HG03432 (cell line): ENCODE results near the gene BCL10.

Experiments used
- ATAC-seq: cut with Tn5 transposase; IDR thresholded peaks from one replicate; pipeline ENCODE4 v1.9.1; 2021; ENCODE audit warnings: mild to moderate bottlenecking, moderate library complexity; ENCODE audit not compliant: unreplicated experiment

Gene BCL10

DNA sequence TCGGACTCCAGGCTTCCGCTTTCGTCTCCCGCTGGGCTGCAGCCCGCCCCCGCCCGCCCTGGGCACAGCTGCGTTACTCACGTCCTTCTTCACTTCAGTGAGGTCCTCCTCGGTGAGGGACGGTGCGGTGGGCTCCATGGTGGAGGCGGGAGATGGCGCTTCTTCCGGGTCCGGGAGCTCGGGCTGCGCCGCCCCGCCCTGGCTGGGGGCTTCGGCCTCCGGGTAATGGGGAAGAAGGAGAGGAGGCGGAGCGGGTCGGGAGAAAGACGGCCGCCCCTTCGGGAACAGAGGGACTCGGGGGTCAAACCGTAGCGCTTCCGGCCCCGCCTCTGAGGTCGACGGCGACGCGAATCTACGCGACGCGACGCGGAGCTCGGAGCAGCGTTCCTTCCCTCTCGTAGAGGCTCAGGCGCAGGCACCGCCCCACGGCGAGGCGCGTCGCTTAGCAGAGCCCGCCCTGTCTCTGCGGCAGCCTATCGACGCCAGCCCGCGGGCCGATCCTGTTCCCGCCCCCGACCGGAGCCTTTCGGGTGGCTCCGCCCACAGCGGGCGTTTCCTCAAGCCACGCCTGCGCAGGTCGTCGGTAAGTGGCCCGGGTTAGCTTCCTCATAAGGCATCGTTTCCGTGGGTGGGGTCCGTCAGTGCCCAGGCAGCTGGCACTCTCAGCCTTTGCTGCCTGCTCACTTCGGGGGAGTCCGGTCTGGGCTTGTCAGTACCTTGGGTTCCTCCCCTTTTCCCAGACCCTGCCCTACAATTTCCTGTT, at the start of gene BCL10:
Gene BCL10 (minus strand): TSS at position 418 of the 763 bp plus-strand sequence. CDS start 280 bp downstream, at position 138.
- peak; percentile 97 for ATAC-seq

DNA sequence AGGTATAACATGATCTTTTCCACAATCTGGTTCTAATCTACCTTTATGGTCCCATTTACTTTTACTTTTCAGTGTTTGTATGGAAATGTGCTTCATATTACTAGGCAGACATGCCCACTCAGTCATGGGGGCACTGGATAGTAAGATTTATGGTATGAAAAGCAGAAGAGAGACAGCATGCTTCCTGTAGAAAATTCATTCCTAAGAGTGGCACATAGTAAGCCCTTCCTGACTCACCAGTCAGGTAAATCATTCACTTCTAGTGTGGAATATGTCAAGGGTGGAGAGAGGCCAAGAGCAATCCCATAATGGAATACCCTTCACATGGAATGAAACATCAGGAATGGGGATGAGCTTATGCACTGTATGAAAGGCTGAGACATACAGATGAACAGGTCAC, 49.5 kb upstream of the BCL10 start:
- no peak for ATAC-seq

DNA sequence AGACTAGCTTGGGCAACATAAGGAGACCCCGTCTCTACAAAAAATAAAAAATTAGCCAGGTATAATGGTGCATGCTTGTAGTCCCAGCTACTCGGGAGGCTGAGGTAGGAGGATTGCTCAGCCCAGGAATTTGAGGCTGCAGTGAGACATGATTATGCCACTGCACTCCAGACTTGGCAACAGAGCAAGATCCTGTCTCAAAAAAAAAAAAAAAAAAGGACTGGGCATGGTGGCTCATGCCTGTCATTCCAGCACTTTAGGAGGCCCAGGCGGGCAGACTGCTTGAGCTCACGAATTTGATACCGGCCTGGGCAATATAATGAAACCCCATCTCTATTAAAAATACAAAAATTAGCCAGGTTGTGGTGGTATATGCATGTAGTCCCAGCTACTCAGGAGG, 47.3 kb upstream of the BCL10 start:
- ATAC-seq = no peak

DNA sequence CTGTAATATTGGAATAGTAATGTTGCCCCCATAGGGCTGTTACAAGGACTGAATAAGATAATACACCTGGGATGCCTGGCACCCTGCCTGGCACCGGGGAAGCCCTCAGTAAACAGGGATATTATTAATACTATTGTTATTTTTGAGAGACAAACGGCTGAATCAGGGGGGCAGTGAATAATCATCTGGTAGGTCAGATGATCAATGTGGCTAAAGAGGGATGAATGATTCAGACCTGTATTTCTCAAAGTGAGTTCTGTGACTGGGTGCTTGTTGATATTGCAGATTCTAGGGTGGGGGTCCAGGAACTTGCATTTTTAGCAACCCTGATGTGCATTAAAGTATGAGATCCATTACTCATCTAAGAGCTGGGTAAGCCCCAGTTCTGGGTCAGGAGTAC, 46.2 kb upstream of the BCL10 start:
- no peak for ATAC-seq

DNA sequence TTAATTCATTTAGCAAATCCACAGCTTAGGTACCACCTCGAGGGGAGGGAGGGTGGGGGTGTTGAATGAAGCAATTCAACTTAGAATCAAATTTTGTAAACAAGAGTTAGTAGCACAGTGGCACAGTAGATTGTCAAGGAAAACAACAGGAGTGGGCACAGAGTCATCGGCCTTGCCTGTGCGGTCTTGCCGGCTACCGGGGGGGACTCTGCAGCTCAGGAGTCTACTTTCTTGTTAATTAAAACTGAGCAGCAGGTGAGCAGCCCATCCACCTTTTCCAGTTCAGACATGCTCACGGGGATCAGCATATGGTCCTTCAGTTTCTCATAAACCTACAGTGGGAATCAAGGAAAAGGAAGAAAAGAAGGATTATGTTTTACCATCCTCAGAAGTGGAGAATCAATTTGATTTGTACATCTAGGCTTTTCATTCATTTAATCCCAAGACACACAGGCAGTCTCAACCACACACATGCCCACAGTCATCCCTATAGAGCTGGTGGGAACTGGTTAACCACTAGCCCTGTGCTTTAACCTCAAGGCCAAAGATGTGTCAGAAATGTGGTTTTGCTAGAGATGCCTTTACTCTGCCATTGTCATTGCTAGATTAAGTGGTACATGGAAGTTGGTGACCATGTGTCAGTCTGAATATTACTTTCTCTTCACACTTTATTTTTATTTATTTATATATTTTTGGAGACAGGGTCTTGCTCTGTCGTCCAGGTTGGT, 45.0 kb upstream of the BCL10 start:
- ATAC-seq = peak; percentile 84

DNA sequence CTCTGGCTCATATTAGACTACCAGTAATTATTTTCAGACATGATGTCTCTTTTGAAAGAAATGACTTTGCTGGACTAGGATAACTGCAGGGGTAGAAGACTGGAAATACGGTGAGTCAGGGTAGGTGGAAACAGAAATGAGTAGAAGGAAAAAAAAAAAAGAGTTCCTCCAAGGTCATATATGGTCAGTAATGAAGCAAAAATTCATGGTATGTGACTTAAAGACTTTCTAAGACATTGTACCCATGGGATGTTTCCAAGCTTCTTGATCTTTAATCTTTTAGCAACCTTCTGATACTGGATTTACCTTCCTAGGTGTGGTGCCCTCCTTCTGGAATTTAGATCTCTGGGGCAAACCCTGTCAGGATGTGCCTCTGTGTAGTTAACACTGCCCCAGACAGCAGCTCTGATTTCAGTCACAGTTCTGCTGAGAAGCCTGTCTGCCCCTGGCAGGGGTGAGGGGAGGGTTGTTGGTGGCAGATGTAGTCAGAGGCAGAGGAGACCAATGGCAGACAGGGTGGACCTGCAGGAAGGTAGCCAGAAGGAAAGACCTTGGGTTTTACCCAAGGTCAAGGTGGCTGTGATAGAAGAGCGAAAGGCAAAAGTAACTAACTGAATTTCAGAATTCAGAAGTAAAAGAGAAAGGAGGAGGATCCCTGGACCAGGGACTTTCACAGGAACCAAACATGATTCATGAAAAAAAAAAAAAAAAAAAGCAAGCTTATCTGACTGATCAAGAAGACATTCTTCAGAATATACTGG, 44.1 kb upstream of the BCL10 start:
- no peak for ATAC-seq

DNA sequence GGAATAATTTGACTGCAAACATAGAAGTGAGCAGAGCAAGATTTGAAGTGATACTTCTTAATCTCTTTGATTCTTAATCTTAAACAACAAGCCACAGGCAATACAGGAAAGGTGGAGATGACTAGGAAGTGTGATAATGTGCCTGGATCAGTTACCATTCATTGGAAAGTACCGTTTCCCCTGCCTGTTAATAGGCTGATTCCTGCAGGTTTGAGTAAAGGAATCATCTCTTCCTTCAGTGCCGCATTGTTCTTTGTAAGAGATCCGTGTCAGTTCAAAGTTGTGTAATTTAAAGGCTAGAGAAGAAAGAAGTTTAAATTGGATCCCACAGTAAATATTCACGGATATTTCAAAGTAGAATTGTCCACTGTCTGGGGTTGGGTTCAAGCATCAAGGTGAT, 43.5 kb upstream of the BCL10 start:
- ATAC-seq = no peak

DNA sequence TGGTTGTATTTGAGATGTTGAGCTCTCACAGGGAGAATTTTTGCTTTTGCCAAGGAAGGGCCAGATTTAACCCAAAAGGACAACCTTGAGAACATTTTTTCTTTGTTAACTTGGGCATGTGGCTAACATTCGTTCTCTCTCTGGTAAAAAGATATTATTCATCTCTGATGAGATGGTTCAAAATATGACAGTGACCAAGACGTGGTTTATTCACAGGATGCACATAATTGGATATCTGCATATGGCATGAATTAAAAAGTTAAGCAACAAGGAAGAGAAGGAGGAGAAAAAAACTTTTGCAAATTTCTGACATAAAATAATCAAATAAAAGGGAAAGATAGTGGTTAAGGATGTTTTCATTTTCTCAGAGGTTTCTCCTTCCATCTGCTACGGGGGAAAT, 43.1 kb upstream of the BCL10 start:
- ATAC-seq = no peak

DNA sequence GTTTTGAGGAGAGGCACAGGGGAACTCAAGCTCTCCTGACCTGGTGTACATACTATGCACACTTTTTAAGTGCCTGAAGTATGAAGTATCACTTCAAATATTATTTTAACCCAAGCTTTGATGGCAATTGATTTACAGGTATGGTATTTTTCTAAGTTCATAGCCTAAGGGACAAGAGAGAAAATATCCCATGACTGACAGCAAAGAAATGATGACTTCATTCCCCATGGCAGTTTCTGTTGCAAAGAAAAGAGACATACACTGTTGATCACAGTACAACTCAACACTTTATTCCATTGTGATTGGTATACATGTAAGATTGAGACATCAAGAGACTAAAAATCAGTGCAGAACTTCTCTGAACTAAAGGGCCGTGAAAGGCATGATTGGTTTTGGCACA, 41.8 kb upstream of the BCL10 start:
- ATAC-seq = no peak

DNA sequence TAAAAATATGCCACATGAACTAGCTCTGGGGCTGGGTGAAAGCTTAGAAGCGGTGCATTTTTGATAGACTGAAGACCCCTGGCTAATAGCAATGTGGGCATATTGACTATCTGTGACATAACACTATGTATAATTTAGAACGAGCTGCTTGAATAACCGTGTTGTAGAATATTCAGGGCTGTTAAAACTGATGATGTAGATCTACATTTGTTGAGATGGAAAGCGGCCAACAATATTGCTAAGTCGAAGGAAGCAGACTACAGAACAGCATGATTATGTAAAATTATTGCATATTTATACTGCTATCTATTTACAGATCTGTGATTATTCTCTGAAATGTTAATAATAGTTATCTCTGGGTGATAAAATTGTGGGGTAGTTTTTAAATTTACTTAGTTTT, 41.1 kb upstream of the BCL10 start:
- no peak for ATAC-seq

DNA sequence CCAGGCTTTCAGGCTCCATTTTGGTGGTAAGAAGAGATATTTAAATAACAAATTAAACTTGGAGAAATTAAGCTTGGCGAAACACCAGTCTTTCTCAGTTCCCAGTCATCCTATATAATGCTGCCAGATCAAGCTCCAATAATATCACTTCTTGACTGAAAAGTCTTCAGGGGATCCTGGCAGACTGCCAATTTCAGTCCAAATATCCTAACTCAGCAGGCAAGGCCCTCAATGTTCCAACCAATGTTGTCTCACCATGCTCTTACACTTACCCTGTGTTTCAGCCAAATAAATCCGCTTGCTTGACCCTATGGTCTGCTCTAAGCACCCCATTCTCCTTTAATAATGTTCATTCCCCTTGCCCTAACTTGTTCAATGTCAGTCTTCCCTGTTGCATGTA, 39.9 kb upstream of the BCL10 start:
- ATAC-seq = no peak

DNA sequence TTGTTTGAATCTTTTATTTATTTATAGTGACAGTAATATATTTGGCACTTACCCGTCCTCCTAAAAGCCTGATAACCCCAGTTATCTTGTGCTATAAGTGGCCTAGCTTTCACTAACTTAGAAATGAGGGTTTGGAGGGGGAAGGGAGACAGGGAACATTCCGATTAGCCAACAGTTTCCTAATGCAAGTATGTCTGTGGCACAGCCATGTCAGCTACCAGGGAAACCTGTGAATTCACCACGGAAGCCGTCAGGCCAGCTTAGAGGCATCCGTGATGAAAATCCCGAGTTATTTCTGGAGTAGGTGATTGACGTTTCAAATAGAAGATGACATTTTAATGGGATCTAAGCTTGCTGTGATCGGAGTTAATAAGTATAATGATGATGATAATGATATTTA, 39.4 kb upstream of the BCL10 start:
- ATAC-seq = no peak

DNA sequence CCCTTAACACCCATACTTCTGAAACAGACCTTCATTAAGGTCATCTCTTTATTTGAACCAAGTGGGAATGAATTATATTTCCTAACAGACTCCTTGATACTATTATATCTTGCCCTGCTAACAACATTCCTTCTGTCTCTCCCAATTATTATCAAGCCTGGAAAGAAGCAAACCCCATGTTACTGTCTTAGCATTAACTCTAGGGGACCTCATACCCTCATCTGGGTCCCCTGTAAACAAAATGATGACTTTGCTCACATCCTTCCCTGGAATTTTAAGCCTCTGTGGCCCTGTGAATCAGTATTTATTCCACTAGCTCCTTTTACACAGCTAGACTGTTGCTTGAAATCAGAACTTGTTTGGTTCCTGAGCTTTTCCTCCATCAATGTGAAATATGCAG, 38.3 kb upstream of the BCL10 start:
- no peak for ATAC-seq

DNA sequence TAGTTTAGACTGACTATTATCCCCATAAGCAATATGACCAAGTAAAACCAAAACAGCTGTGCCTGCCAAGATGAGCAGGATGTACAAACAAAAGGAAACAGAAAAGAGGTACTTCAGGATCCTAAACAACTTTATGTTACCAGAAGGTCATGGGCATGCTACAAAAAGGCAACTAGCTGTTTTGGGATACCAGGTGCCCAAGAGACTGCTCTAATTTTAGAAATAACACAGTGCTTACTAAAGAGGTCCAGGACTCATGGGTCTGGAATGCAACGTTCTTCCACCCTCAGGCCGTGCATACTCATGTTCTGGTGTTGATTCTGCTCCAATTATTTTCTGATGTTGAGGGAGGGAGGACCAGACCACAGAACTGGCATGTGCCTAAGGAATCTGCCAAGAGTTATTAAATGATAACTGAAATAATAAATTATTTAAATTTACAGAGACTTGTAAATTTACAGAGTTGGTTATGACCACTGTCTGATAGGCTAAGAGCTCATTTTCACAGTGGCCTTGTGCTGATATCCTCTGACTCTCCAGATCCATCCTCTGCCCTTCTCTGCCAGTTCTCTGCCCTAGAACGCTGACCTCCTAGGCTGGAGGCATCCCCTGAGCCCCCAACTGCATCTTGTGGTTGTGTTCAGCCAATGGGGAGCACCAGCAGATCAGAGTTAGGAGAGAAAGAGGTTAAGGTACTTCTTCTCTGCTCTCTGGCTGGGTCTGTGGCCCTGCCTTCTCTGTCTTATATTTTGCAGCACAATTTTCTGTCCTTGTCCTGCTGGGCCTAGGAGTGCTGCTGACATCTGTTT, 37.7 kb upstream of the BCL10 start:
- no peak for ATAC-seq

DNA sequence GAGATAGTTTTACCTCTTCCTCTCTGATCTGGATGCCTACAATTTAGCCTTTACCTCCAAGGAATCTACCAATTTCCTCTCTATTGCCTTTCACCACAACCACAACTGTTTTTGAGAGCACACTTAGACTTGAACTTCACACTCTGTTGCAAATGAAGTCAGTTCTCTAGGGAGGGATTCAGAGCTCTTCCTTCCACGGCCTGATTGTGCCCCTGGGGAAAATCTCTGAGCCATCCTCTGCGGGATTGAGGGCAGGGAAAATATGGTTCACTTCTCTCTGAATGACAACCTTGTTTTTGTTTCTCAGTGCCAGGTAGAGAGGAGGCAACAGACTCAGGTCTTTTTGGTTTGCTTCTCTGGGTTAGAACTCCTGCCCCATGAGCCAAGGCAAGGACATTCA, 35.4 kb upstream of the BCL10 start:
- no peak for ATAC-seq

DNA sequence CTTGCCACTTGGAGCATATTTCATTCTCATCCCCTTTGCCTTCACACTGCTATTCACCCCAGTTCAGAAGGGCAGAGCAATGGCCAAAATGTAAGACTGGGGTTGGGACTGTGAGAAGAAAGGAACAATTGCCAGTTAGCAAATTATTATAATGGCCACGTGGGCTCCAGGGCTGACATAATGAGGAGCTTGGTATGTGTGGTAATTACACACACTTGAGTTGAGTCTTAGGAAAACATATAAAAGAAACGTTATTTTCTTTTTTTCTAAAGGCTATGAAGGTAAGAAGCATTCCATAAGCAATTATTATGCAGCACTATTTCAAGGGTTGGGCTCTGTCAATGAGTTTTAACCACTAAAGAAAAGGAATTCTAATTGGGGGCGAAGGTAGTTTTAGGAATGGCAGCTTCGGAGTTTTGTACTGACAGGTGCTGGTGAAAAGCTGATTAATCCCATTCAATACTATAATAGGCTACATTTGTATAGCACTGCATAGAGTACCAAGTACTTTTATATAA, 32.5 kb upstream of the BCL10 start:
- no peak for ATAC-seq

DNA sequence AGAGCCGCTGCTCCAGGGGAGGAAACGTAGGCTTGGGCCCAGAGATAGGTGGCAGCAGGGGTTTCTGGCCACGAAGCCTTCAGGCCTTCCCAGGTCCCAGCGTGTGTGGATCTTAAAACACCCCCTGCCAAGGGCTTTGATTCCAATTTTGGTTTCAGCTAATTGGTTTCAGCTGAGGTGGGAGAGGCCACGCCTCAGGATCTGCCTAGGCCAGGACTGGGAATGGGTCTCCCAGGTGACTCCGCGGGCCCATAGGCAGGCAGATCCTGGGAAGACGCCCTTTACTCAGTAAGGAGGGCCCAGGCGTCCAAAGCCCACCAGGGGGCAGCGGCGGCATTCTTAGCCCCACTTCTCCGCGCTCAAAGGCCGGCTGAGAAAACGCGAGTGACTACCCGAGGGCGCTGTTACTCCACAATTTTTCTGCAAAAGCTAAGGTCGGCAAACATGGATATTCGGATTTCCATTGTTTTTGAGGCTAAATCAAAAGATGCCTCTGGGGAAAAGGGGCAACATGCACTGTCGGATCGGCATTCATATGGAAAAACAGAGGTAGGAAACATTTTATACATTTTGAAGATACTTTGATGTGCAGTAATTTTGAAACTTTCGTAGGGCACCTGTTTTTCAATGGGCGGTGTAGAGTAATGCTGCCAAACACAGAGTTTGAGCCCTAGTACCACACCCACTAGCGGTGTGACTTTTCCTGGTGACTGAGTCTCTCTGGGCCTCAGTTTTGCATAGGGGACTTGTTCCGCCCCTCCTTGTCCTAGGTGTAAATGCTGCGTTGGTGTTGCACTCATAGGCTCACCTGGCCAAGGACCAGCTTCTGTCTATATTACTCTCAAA, 31.8 kb upstream of the BCL10 start:
- peak; percentile 94 for ATAC-seq

DNA sequence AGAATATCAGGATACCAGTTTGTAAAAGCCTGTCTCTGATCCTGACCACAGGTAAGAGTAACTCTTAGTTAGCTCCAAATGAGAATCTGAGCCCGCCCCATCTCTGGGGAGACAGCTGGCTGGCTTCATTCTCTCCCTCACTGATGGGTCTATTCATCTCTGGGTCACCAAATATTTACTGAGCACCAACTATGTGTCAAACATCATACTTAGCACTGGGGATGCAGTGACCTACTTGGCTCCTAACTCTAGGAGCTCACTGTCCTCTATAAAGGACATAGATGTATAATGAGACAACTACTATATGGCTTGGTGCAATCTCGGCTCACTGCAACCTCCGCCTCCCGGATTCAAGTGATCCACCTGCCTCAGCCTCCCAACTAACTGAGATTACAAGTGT, 29.8 kb upstream of the BCL10 start:
- no peak for ATAC-seq

DNA sequence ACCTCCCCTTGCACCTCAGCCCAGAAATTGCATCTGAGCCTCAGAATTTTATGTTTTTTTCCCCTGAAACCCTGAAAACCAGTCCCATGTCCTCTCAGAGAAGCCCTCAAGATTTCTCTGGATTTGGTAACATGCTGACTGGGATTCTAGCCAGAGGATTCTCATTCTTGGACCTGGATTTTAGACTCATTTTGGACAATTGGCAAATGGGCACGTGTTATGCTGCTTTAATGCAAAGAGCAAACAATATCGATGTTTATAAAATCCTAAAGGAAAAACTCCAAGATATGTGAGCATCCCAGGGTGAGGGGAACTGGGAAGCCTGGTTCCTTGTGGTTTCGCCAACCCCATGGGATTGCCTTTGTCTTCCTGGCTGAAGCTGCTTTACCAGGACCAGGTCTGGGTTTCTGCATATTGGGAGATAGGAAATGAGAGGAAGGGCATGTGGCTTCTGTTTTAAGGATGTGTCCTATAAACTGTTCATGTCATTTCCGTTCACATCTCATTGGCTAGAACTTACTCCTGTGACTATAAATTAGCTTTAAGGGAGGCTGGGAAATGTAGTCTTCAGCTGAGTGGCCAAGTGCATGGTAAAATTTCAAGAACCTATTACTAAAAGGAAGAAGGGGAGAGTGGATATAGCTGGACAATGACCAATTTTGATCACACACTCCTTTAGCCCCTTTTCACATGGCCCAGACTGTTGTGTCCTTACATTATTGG, 27.2 kb upstream of the BCL10 start:
- ATAC-seq = no peak
